ENCODE measurements around the gene GNRH2.

DNA sequence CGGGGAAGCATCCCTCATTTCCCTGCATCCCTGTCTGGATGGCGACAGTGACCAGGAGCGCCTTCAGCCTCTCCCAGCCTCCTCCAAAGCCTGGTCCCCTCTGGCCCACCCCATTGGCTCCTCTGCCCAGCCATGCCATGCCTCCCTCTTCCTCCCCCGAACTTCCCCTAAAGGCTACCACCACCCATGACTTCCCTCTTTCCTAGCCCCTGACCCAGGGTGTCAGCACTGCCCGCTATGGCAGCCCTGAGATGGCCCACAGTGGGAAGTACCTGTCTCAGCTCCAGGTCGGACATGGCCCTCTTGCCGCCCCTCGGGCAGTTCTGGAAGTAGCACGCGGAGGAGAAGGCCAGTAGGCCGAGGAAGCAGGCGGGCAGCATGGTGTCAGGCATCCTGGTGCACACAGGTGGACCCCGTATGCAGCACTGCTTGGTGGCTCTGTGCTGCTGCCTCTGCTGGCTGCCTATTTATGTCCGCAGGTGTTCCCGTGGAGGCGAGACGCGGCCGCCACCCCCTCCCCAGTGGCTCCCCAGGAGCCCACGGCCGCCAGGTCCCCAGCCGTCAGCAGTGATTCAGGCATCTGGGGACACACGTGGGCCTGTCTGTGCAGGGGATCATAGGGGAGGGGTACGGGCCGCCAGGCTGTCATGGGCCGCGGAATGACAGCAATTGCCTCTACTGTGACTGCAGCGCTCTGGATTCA lies 41.0 kb downstream of the GNRH2 start, which contains the start of gene AVP:
- TF ChIP-seq, protein P1, sequence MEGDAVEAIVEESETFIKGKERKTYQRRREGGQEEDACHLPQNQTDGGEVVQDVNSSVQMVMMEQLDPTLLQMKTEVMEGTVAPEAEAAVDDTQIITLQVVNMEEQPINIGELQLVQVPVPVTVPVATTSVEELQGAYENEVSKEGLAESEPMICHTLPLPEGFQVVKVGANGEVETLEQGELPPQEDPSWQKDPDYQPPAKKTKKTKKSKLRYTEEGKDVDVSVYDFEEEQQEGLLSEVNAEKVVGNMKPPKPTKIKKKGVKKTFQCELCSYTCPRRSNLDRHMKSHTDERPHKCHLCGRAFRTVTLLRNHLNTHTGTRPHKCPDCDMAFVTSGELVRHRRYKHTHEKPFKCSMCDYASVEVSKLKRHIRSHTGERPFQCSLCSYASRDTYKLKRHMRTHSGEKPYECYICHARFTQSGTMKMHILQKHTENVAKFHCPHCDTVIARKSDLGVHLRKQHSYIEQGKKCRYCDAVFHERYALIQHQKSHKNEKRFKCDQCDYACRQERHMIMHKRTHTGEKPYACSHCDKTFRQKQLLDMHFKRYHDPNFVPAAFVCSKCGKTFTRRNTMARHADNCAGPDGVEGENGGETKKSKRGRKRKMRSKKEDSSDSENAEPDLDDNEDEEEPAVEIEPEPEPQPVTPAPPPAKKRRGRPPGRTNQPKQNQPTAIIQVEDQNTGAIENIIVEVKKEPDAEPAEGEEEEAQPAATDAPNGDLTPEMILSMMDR (IDR thresholded peaks at IDR 0.05): no peak
- TF ChIP-seq EZH2phosphoT487 (IDR thresholded peaks at IDR 0.05) (no peak), EZH2 (IDR thresholded peaks at IDR 0.05) (no peak)

Measured in neural progenitor cell (in vitro differentiated cells).